CD8-positive, alpha-beta memory T cell (primary cell): ENCODE data around the gene DNM3. TPM values are rescaled to one million over a fixed set of nuclear protein-coding genes. Genes with fewer than 3 reads are reported as not detected.
A peak's percentile ranks its signal among the peaks of the same experiment; 100 is the strongest.

ENCODE experiments used
- CTCF ChIA-PET: fragments of 350-600 bp; sonication (Branson Sonifier 250); formaldehyde crosslinking; loops from one replicate; lab custom pipeline; 2021; ENCODE audit warnings: antibody characterized with exemption; lab: Charles Lee
- POLR2A ChIA-PET: fragments of 350-600 bp; sonication (Branson Sonifier 250); formaldehyde crosslinking; loops from one replicate; lab custom pipeline; 2021; ENCODE audit warnings: antibody characterized with exemption; lab: Charles Lee
- DNase-seq, 5 donors: peaks; one replicate each; pipeline versions ENCODE4 v3.0.0 to v3.0.0-alpha.2; 2020 to 2022; ENCODE audit warnings: mixed read lengths in 1 of 5
- H3K27ac ChIP-seq: one replicate; pipeline ENCODE4 v1.7.0; 2013; ENCODE audit warnings: low read depth, mild to moderate bottlenecking, low read length, moderate library complexity
- H3K27me3 ChIP-seq: 2 replicates; pipeline ENCODE4 v1.7.0; 2013; ENCODE audit warnings: low read length, mild to moderate bottlenecking; ENCODE audit not compliant: insufficient read depth, poor library complexity, severe bottlenecking
- H3K36me3 ChIP-seq: 2 replicates; pipeline ENCODE4 v1.7.0; 2013; ENCODE audit warnings: mild to moderate bottlenecking, low read length, moderate library complexity; ENCODE audit not compliant: insufficient read depth
- H3K4me1 ChIP-seq: 2 replicates; pipeline ENCODE4 v1.7.0; 2013; ENCODE audit warnings: mild to moderate bottlenecking, low read length, moderate library complexity; ENCODE audit not compliant: insufficient read depth
- H3K4me3 ChIP-seq: 2 replicates; pipeline ENCODE4 v1.7.0; 2013; ENCODE audit warnings: mild to moderate bottlenecking, low read length
- H3K9me3 ChIP-seq: 2 replicates; pipeline ENCODE4 v1.7.0; 2013; ENCODE audit warnings: mild to moderate bottlenecking, low read length
- H3K27ac Mint-ChIP-seq, 8 donors: one replicate each; pipeline ENCODE4 v1.8.0; 2020 to 2021; ENCODE audit warnings: mixed read lengths in 8 of 8, mild to moderate bottlenecking in 6 of 8, inconsistent platforms in 3 of 8, moderate library complexity in 3 of 8
- H3K27me3 Mint-ChIP-seq, 2 donors: one replicate each; pipeline ENCODE4 v1.8.0; 2020 to 2021; ENCODE audit warnings: mixed read lengths in 2 of 2, mild to moderate bottlenecking in 1 of 2, moderate library complexity in 1 of 2
- H3K36me3 Mint-ChIP-seq, 3 donors: one replicate each; pipeline ENCODE4 v1.8.0; 2020 to 2021; ENCODE audit warnings: mixed read lengths in 3 of 3, inconsistent platforms in 1 of 3, mild to moderate bottlenecking in 1 of 3
- H3K4me1 Mint-ChIP-seq, 3 donors: one replicate each; pipeline ENCODE4 v1.8.0; 2020 to 2021; ENCODE audit warnings: mixed read lengths in 3 of 3, inconsistent platforms in 1 of 3, mild to moderate bottlenecking in 1 of 3
- H3K4me3 Mint-ChIP-seq, 7 donors: one replicate each; pipeline ENCODE4 v1.8.0; 2020 to 2021; ENCODE audit warnings: mixed read lengths in 7 of 7, mild to moderate bottlenecking in 6 of 7, moderate library complexity in 4 of 7, inconsistent platforms in 2 of 7
- H3K9me3 Mint-ChIP-seq, 5 donors: one replicate each; pipeline ENCODE4 v1.8.0; 2020 to 2022; ENCODE audit warnings: mixed read lengths in 5 of 5, mild to moderate bottlenecking in 3 of 5, moderate library complexity in 2 of 5, inconsistent platforms in 1 of 5
- polyA plus RNA-seq: library from polyadenylated mRNA; unstranded; fragments of 300-500 nt; fragmentation: Illumina TruSeq; gene quantifications from one replicate; pipeline ENCODE4 v1.2.3, GENCODE V29; 2021
- total RNA-seq, 2 experiments: library from RNA; stranded (reverse); gene quantifications; one replicate each; pipeline ENCODE4 v1.2.3, GENCODE V29; 2021

The DNM3 gene
- total and polyA plus RNA-seq, 3 experiments from 2014 or later: 0.29 to 0.64 (median 0.59) TPM

- Mint-ChIP-seq H3K9me3 (no peaks in the 10 kb centered on the region), H3K27me3 (no peaks in the 10 kb centered on the region), H3K4me3 (no peak overlapping the region), H3K36me3 (no peaks in the 10 kb centered on the region), H3K27ac (no peak overlapping the region), H3K4me1 (peaks cover 5 to 13% (median 12%) of the 10 kb centered on the region in 3 donors)
- CTCF ChIA-PET: interaction anchor here (1.1 to 1.2 kb wide), 2 partner anchors 11 to 259 kb away, joined by 3 read pairs; no protein-coding TSS in a partner anchor
- no peaks in the 10 kb centered on the region for H3K27me3 ChIP-seq
- H3K4me1 ChIP-seq: no peaks in the 10 kb centered on the region
- no peaks in the 10 kb centered on the region for H3K9me3 ChIP-seq
- DNase-seq: peak in 3 of 5 donors; percentile 1 to 48 (median 14)
- H3K36me3 ChIP-seq: no peaks in the 10 kb centered on the region
- no peak overlapping the region for H3K4me3 ChIP-seq
- no peak overlapping the region for H3K27ac ChIP-seq
- POLR2A ChIA-PET: no interaction called here
Observed at GRCh38 chr1:172135076-172135672, 293.9 kb downstream of the DNM3 start.

- H3K27me3 Mint-ChIP-seq: no peaks in the 10 kb centered on the region
- H3K4me3 Mint-ChIP-seq: no peak overlapping the region
- H3K36me3 Mint-ChIP-seq: no peaks in the 10 kb centered on the region
- no peak overlapping the region for H3K27ac ChIP-seq
- H3K4me3 ChIP-seq: no peak overlapping the region
- no peaks in the 10 kb centered on the region for H3K36me3 ChIP-seq
- no peak for DNase-seq
- no peaks in the 10 kb centered on the region for H3K9me3 Mint-ChIP-seq
- no peaks in the 10 kb centered on the region for H3K9me3 ChIP-seq
- H3K4me1 Mint-ChIP-seq: peaks cover 5 to 13% (median 12%) of the 10 kb centered on the region in 3 donors
- no peaks in the 10 kb centered on the region for H3K27me3 ChIP-seq
- ChIA-PET POLR2A (no interaction called here), CTCF (no interaction called here)
- no peaks in the 10 kb centered on the region for H3K4me1 ChIP-seq
- no peak overlapping the region for H3K27ac Mint-ChIP-seq
Observed at GRCh38 chr1:172135978-172136610, 294.8 kb downstream of the DNM3 start.

- H3K9me3 Mint-ChIP-seq: no peaks in the 10 kb centered on the region
- Histone ChIP-seq H3K4me3 (no peak overlapping the region), H3K27ac (no peak overlapping the region), H3K36me3 (no peaks in the 10 kb centered on the region), H3K27me3 (no peaks in the 10 kb centered on the region), H3K9me3 (no peaks in the 10 kb centered on the region), H3K4me1 (no peaks in the 10 kb centered on the region)
- DNase-seq: no peak
- peaks cover 5 to 13% (median 12%) of the 10 kb centered on the region in 3 donors for H3K4me1 Mint-ChIP-seq
- H3K36me3 Mint-ChIP-seq: no peaks in the 10 kb centered on the region
- no peak overlapping the region for H3K27ac Mint-ChIP-seq
- CTCF ChIA-PET: no interaction called here
- H3K27me3 Mint-ChIP-seq: no peaks in the 10 kb centered on the region
- POLR2A ChIA-PET: no interaction called here
- H3K4me3 Mint-ChIP-seq: no peak overlapping the region
Observed at GRCh38 chr1:172136925-172137324, 295.6 kb downstream of the DNM3 start.

- Mint-ChIP-seq H3K27me3 (no peaks in the 10 kb centered on the region), H3K27ac (no peak overlapping the region), H3K36me3 (no peaks in the 10 kb centered on the region), H3K4me3 (no peak overlapping the region), H3K4me1 (peaks cover 5 to 13% (median 12%) of the 10 kb centered on the region in 3 donors), H3K9me3 (no peaks in the 10 kb centered on the region)
- no peaks in the 10 kb centered on the region for H3K4me1 ChIP-seq
- no peaks in the 10 kb centered on the region for H3K36me3 ChIP-seq
- H3K27me3 ChIP-seq: no peaks in the 10 kb centered on the region
- no peaks in the 10 kb centered on the region for H3K9me3 ChIP-seq
- no peak overlapping the region for H3K4me3 ChIP-seq
- ChIA-PET CTCF (no interaction called here), POLR2A (no interaction called here)
- H3K27ac ChIP-seq: no peak overlapping the region
- no peak for DNase-seq
Observed at GRCh38 chr1:172137703-172138454, 296.6 kb downstream of the DNM3 start.

GRCh38 chr1:172138634-172139033 lies 297.3 kb downstream of the DNM3 start:
- CTCF ChIA-PET: no interaction called here
- Histone ChIP-seq H3K9me3 (no peaks in the 10 kb centered on the region), H3K27ac (no peak overlapping the region), H3K36me3 (no peaks in the 10 kb centered on the region), H3K4me1 (no peaks in the 10 kb centered on the region), H3K4me3 (no peak overlapping the region), H3K27me3 (no peaks in the 10 kb centered on the region)
- Mint-ChIP-seq H3K27ac (no peak overlapping the region), H3K36me3 (no peaks in the 10 kb centered on the region), H3K9me3 (no peaks in the 10 kb centered on the region), H3K4me3 (no peak overlapping the region), H3K4me1 (peaks cover 5 to 13% (median 11%) of the 10 kb centered on the region in 3 donors), H3K27me3 (no peaks in the 10 kb centered on the region)
- POLR2A ChIA-PET: no interaction called here
- no peak for DNase-seq

- no peak for DNase-seq
- no peak overlapping the region for H3K27ac ChIP-seq
- no peaks in the 10 kb centered on the region for H3K27me3 ChIP-seq
- no peak overlapping the region for H3K4me3 ChIP-seq
- ChIA-PET POLR2A (no interaction called here), CTCF (no interaction called here)
- Mint-ChIP-seq H3K4me1 (peaks cover 5 to 8% (median 7%) of the 10 kb centered on the region in 3 donors), H3K27ac (no peak overlapping the region), H3K27me3 (no peaks in the 10 kb centered on the region), H3K9me3 (no peaks in the 10 kb centered on the region), H3K36me3 (no peaks in the 10 kb centered on the region), H3K4me3 (no peak overlapping the region)
- H3K9me3 ChIP-seq: no peaks in the 10 kb centered on the region
- H3K36me3 ChIP-seq: no peaks in the 10 kb centered on the region
- no peaks in the 10 kb centered on the region for H3K4me1 ChIP-seq
Observed at GRCh38 chr1:172139196-172139595, 297.9 kb downstream of the DNM3 start.

GRCh38 chr1:172140072-172140471 lies 298.8 kb downstream of the DNM3 start:
- Mint-ChIP-seq H3K4me3 (no peak overlapping the region), H3K9me3 (no peaks in the 10 kb centered on the region), H3K36me3 (no peaks in the 10 kb centered on the region), H3K27ac (no peak overlapping the region), H3K27me3 (no peaks in the 10 kb centered on the region), H3K4me1 (peaks cover 0 to 4% (median under 1%) of the 10 kb centered on the region in 3 donors)
- H3K27me3 ChIP-seq: no peaks in the 10 kb centered on the region
- no peaks in the 10 kb centered on the region for H3K9me3 ChIP-seq
- ChIA-PET CTCF (no interaction called here), POLR2A (no interaction called here)
- no peaks in the 10 kb centered on the region for H3K4me1 ChIP-seq
- no peak overlapping the region for H3K27ac ChIP-seq
- no peaks in the 10 kb centered on the region for H3K36me3 ChIP-seq
- no peak overlapping the region for H3K4me3 ChIP-seq
- no peak for DNase-seq

GRCh38 chr1:172140591-172140990 lies 299.3 kb downstream of the DNM3 start:
- Mint-ChIP-seq H3K9me3 (no peaks in the 10 kb centered on the region), H3K36me3 (no peaks in the 10 kb centered on the region), H3K4me3 (no peak overlapping the region), H3K4me1 (peaks cover 0 to 5% (median 3%) of the 10 kb centered on the region in 3 donors), H3K27me3 (no peaks in the 10 kb centered on the region), H3K27ac (no peak overlapping the region)
- Histone ChIP-seq H3K36me3 (no peaks in the 10 kb centered on the region), H3K4me1 (no peaks in the 10 kb centered on the region), H3K4me3 (no peak overlapping the region), H3K9me3 (no peaks in the 10 kb centered on the region), H3K27ac (no peak overlapping the region), H3K27me3 (no peaks in the 10 kb centered on the region)
- POLR2A ChIA-PET: no interaction called here
- DNase-seq: no peak
- CTCF ChIA-PET: no interaction called here
